Brain microvascular endothelial cell (primary cell): Measurements from ENCODE around the gene GPX6.
"Not testable (repeated sequence)": the region's sequence is repeated elsewhere in the genome, so short reads cannot be mapped to it uniquely, and the experiment has no call there.

Experiments used
- DNase-seq: peaks from one replicate; pipeline ENCODE4 v3.0.0-alpha.2; 2020
- H3K27ac ChIP-seq: fragments of 250-450 bp; sonication (Bioruptor Pico); 2 replicates; pipeline ENCODE4 v1.5.1; 2020; ENCODE audit warnings: mild to moderate bottlenecking, moderate library complexity
- H3K27me3 ChIP-seq: fragments of 250-450 bp; sonication (Bioruptor Pico); replicated peaks from 2 replicates; pipeline ENCODE4 v1.5.1; 2020; ENCODE audit warnings: mild to moderate bottlenecking
- H3K36me3 ChIP-seq: fragments of 250-450 bp; sonication (Bioruptor Pico); replicated peaks from 2 replicates; pipeline ENCODE4 v1.5.1; 2020; ENCODE audit warnings: mild to moderate bottlenecking
- H3K4me3 ChIP-seq: 2 replicates; pipeline ENCODE4 v1.5.1; 2011; ENCODE audit warnings: low read depth, mild to moderate bottlenecking, control low read depth, low read length, moderate library complexity
- CTCF ChIP-seq: IDR thresholded peaks from 2 replicates; pipeline ENCODE4 v1.5.1; 2011; ENCODE audit warnings: low read depth, mild to moderate bottlenecking, moderate library complexity, low read length, control low read depth, inconsistent platforms; ENCODE audit errors: missing control alignments
- in situ Hi-C: cut with HindIII; loops from 2 replicates; pipeline ENCODE4 v1.10.0; 2017; ENCODE audit warnings: low sequenced_read_pairs, low pct_ligation_motif_present

Gene GPX6

DNA sequence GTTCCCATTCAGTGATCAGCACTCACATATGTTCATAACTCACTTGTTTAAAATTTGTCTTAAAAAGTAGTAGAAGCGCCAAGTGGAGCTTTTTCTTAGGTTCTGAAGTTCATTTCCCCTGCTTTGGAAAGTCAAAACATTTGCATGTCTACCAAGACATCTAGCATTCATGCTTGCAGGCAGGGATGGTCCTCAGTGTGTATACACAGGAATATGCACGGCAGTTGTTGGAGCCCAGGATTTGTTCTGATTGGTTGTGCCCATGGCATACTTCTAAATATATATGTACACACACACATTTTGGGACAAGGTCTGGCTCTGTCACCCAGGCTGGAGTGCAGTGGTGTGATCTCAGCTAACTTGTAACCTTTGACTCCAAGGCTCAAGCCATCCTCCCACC lies 2.4 kb upstream of the GPX6 start:
- no peak overlapping the region for H3K27ac ChIP-seq
- H3K27me3 ChIP-seq: peaks cover 7% of the 10 kb centered on the region
- no peaks in the 10 kb centered on the region for H3K36me3 ChIP-seq
- no peak for TF ChIP-seq CTCF
- in situ Hi-C loops: no loop called here
- no peak for DNase-seq
- H3K4me3 ChIP-seq: no peak overlapping the region

DNA sequence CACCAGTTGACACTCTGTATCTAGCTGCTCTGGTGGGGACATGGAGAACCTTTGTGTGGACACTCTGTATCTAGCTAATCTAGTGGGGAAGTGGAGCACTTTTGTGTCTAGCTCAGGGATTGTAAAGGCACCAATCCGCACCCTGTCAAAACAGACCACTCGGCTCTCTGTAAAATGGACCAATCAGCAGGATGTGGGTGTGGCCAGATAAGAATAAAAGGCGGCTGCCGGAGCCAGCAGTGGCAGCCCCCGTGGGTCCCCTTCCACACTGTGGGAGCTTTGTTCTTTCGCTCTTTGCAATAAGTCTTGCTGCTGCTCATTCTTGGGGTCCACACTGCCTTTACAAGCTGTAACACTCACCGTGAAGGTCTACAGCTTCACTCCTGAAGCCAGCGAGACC lies 3.2 kb downstream of the GPX6 start:
- H3K27me3 ChIP-seq, H3K4me3 ChIP-seq, in situ Hi-C loops, H3K27ac ChIP-seq, DNase-seq, H3K36me3 ChIP-seq: not testable (repeated sequence)

DNA sequence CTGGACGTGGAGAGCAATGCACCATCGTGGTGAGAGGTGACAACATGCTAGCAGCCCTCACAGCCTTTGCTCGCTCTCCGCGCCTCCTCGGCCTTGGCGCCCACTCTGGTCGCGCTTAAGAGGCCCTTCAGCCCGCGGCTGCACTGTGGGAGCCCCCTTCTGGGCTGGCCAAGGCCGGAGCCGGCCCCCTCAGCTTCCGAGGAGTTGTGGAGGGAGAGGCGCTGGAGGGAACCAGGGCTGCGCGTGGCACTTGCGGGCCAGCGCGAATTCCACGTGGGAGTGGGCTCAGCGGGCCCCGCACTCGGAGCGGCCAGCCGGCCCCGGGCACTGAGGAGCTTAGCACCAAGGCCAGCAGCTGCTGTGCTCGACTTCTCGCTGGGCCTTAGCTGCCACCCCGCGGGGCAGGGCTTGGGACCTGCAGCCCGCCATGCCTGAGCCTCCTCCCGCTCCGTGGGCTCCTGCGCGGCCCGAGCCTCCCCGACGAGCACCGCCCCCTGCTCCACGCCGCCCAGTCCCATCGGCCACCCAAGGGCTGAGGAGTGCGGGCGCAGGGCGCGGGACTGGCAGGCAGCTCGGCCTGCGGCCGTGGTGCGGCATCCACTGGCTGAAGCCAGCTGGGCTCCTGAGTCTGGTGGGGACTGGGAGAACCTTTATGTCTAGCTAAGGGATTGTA lies 3.8 kb downstream of the GPX6 start:
- DNase-seq: no peak
- in situ Hi-C loops: no loop called here
- Histone ChIP-seq H3K27me3 (peaks cover 3% of the 10 kb centered on the region), H3K4me3 (no peak overlapping the region), H3K27ac (no peak overlapping the region), H3K36me3 (no peaks in the 10 kb centered on the region)
- no peak for TF ChIP-seq CTCF

- Histone ChIP-seq H3K4me3 (no peak overlapping the region), H3K27me3 (no peaks in the 10 kb centered on the region), H3K27ac (no peak overlapping the region), H3K36me3 (no peaks in the 10 kb centered on the region)
- TF ChIP-seq CTCF: no peak
- in situ Hi-C loops: no loop called here
- DNase-seq: no peak
Measured at GRCh38 chr6:28506807-28507475, 8.7 kb downstream of the GPX6 start.

GRCh38 chr6:28505733-28506132 lies 9.9 kb downstream of the GPX6 start:
- Histone ChIP-seq H3K27ac (no peak overlapping the region), H3K4me3 (no peak overlapping the region), H3K27me3 (no peaks in the 10 kb centered on the region), H3K36me3 (no peaks in the 10 kb centered on the region)
- no peak for TF ChIP-seq CTCF
- no peak for DNase-seq
- in situ Hi-C loops: no loop called here

- H3K27me3 ChIP-seq, H3K4me3 ChIP-seq, H3K36me3 ChIP-seq, DNase-seq, H3K27ac ChIP-seq, in situ Hi-C loops: not testable (repeated sequence)
Measured at GRCh38 chr6:28502709-28503305, 12.8 kb downstream of the GPX6 start.

- H3K36me3 ChIP-seq, H3K4me3 ChIP-seq, H3K27ac ChIP-seq, in situ Hi-C loops, DNase-seq, H3K27me3 ChIP-seq: not testable (repeated sequence)
Measured at GRCh38 chr6:28502136-28502535, 13.5 kb downstream of the GPX6 start.
